HepG2 (cell line): ENCODE results near the gene PSPH. TPM values are rescaled to one million over a fixed set of nuclear protein-coding genes. Genes with fewer than 3 reads are reported as not detected.

Experiments used
- ARID3A ChIP-seq: IDR thresholded peaks from 2 replicates; pipeline ENCODE4 v1.6.1; 2012; ENCODE audit warnings: low read depth, low read length, improper control_type of control experiment
- BCLAF1 ChIP-seq: fragments of 450-650 bp; IDR thresholded peaks from 2 replicates; pipeline ENCODE4 v1.6.1; 2017; ENCODE audit warnings: mild to moderate bottlenecking
- CREB1 ChIP-seq, 2 experiments: fragments of 450-650 bp in 1 of 2; IDR thresholded peaks; 2 replicates each; pipeline ENCODE4 v1.6.1; 2016 to 2017; ENCODE audit warnings: control low read depth in 1 of 2, mild to moderate bottlenecking in 1 of 2, missing compliant biosample characterization in 1 of 2, missing genetic modification characterization in 1 of 2
- KLF11 ChIP-seq: IDR thresholded peaks from 2 replicates; pipeline ENCODE4 v1.6.1; 2016; ENCODE audit warnings: missing compliant biosample characterization
- MXI1 ChIP-seq: IDR thresholded peaks from 3 replicates; pipeline ENCODE4 v1.6.1; 2012; ENCODE audit warnings: low read depth, low read length, inconsistent platforms, borderline replicate concordance
- NFKB2 ChIP-seq: sonication (generic); formaldehyde crosslinking; IDR thresholded peaks from 2 replicates; pipeline ENCODE4 v1.4.0; 2020; ENCODE audit warnings: missing genetic modification reagents, borderline replicate concordance
- SOX5 ChIP-seq: IDR thresholded peaks from 2 replicates; pipeline ENCODE4 v1.6.1; 2016; ENCODE audit warnings: borderline replicate concordance
- SP2 ChIP-seq: sonication (generic); formaldehyde crosslinking; IDR thresholded peaks from 2 replicates; pipeline ENCODE4 v1.5.1; 2020; ENCODE audit warnings: mild to moderate bottlenecking, missing genetic modification reagents
- TFAP4 ChIP-seq: sonication (generic); IDR thresholded peaks from 2 replicates; pipeline ENCODE4 v1.6.1; 2016; ENCODE audit warnings: low read depth, borderline replicate concordance
- XBP1 ChIP-seq: sonication (generic); formaldehyde crosslinking; IDR thresholded peaks from 2 replicates; pipeline ENCODE4 v1.5.0; 2020; ENCODE audit warnings: missing genetic modification reagents
- ZMYM3 ChIP-seq: sonication (generic); formaldehyde crosslinking; IDR thresholded peaks from 2 replicates; pipeline ENCODE4 v1.5.1; 2020; ENCODE audit warnings: mild to moderate bottlenecking, missing genetic modification reagents
- ZNF496 ChIP-seq: sonication (generic); formaldehyde crosslinking; IDR thresholded peaks from 2 replicates; pipeline ENCODE4 v1.8.1; 2023; ENCODE audit warnings: mild to moderate bottlenecking, moderate library complexity, missing genetic modification reagents; ENCODE audit not compliant: insufficient replicate concordance
- ZNF607 ChIP-seq: sonication (generic); formaldehyde crosslinking; IDR thresholded peaks from 2 replicates; pipeline ENCODE4 v1.5.1; 2020; ENCODE audit warnings: missing genetic modification reagents, mild to moderate bottlenecking, borderline replicate concordance
- ZNF619 ChIP-seq: sonication (generic); formaldehyde crosslinking; IDR thresholded peaks from 2 replicates; pipeline ENCODE4 v1.4.0; 2020; ENCODE audit warnings: mild to moderate bottlenecking, missing genetic modification reagents
- ZNF841 ChIP-seq: sonication (generic); formaldehyde crosslinking; IDR thresholded peaks from 2 replicates; pipeline ENCODE4 v1.8.1; 2023; ENCODE audit warnings: missing genetic modification reagents, borderline replicate concordance
- ZSCAN21 ChIP-seq: sonication (generic); formaldehyde crosslinking; IDR thresholded peaks from 2 replicates; pipeline ENCODE4 v1.8.0; 2022; ENCODE audit warnings: mild to moderate bottlenecking, missing genetic modification reagents, moderate library complexity, borderline replicate concordance
- polyA plus RNA-seq, 8 experiments: library from polyadenylated mRNA; depleted of rRNA in 3 of 8; stranded (reverse) in 7 of 8; unstranded in 1 of 8; fragments of >200 nt; fragmentation: Illumina TruSeq in 4 of 8; extraction: Trizol in 4 of 8; gene quantifications; 2 replicates each; pipeline versions ENCODE4 v1.2.1 to v1.2.3, GENCODE V29; 2011 to 2016; ENCODE audit warnings: low read depth in 4 of 8, missing spikeins in 1 of 8, mixed read lengths in 1 of 8; ENCODE audit not compliant: insufficient read depth in 1 of 8
- total RNA-seq, 5 experiments: library from RNA; depleted of rRNA; stranded (reverse); fragments of >200 nt; fragmentation: Illumina TruSeq; extraction: Trizol; gene quantifications; 2 replicates each; pipeline ENCODE4 v1.2.3, GENCODE V29; 2016; ENCODE audit warnings: low read depth in 1 of 5
- TF ChIP-seq, protein P1 (sequence below): IDR thresholded peaks from 2 replicates; pipeline ENCODE4 v1.6.1; 2016; ENCODE audit warnings: low read depth
- TF ChIP-seq, protein P2 (sequence below): sonication (generic); formaldehyde crosslinking; IDR thresholded peaks from 2 replicates; pipeline ENCODE4 v1.4.0; 2020; ENCODE audit warnings: missing genetic modification reagents

Gene PSPH
- total and polyA plus RNA-seq, 2 of the 13 experiments (the other 11 are each of a cell fraction or from before 2014, with no cell fraction given): 85.5 to 124 TPM

GRCh38 chr7:56033671-56034432 lies 17.4 kb downstream of the PSPH start (continued):
- TF ChIP-seq NFKB2 (CRISPR knock-in tag) (peak; percentile 87; the same call in 1 of the 2 replicates), XBP1 (CRISPR knock-in tag) (no peak), MXI1 (peak; percentile 47; the same call in 1 of the 3 replicates), KLF11 (CRISPR knock-in tag) (no peak), ZSCAN21 (CRISPR knock-in tag) (no peak), BCLAF1 (no peak), SP2 (CRISPR knock-in tag) (no peak), ZNF619 (CRISPR knock-in tag) (no peak), TFAP4 (no peak), ZMYM3 (CRISPR knock-in tag) (no peak), ZNF841 (CRISPR knock-in tag) (no peak; the same call in 1 of the 2 replicates), ARID3A (no peak), SOX5 (CRISPR knock-in tag) (peak; percentile 45; the same call in 1 of the 2 replicates), CREB1 (IDR thresholded peaks at IDR 0.05) (no peak), CREB1 (CRISPR knock-in tag; IDR thresholded peaks at IDR 0.05) (no peak), ZNF496 (CRISPR knock-in tag) (no peak), ZNF607 (CRISPR knock-in tag) (no peak)
- TF ChIP-seq, protein P1, sequence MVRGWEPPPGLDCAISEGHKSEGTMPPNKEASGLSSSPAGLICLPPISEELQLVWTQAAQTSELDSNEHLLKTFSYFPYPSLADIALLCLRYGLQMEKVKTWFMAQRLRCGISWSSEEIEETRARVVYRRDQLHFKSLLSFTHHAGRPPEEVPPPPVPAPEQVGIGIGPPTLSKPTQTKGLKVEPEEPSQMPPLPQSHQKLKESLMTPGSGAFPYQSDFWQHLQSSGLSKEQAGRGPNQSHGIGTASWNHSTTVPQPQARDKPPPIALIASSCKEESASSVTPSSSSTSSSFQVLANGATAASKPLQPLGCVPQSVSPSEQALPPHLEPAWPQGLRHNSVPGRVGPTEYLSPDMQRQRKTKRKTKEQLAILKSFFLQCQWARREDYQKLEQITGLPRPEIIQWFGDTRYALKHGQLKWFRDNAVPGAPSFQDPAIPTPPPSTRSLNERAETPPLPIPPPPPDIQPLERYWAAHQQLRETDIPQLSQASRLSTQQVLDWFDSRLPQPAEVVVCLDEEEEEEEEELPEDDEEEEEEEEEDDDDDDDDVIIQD (CRISPR knock-in tag): no peak
- TF ChIP-seq, protein P2, sequence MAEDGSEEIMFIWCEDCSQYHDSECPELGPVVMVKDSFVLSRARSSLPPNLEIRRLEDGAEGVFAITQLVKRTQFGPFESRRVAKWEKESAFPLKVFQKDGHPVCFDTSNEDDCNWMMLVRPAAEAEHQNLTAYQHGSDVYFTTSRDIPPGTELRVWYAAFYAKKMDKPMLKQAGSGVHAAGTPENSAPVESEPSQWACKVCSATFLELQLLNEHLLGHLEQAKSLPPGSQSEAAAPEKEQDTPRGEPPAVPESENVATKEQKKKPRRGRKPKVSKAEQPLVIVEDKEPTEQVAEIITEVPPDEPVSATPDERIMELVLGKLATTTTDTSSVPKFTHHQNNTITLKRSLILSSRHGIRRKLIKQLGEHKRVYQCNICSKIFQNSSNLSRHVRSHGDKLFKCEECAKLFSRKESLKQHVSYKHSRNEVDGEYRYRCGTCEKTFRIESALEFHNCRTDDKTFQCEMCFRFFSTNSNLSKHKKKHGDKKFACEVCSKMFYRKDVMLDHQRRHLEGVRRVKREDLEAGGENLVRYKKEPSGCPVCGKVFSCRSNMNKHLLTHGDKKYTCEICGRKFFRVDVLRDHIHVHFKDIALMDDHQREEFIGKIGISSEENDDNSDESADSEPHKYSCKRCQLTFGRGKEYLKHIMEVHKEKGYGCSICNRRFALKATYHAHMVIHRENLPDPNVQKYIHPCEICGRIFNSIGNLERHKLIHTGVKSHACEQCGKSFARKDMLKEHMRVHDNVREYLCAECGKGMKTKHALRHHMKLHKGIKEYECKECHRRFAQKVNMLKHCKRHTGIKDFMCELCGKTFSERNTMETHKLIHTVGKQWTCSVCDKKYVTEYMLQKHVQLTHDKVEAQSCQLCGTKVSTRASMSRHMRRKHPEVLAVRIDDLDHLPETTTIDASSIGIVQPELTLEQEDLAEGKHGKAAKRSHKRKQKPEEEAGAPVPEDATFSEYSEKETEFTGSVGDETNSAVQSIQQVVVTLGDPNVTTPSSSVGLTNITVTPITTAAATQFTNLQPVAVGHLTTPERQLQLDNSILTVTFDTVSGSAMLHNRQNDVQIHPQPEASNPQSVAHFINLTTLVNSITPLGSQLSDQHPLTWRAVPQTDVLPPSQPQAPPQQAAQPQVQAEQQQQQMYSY (CRISPR knock-in tag): no peak
